ENCODE results near the gene SESN1. TPM values are rescaled to one million over a fixed set of nuclear protein-coding genes. Genes with fewer than 3 reads are reported as not detected.

Gene SESN1
- total RNA-seq, 6 donors from 2014 or later: 26.4 to 71.2 (median 31.3) TPM

GRCh38 chr6:108953681-108954080 lies 141.0 kb downstream of the SESN1 start:
- H3K4me1 ChIP-seq: peaks cover 2 to 14% (median 10%) of the 10 kb centered on the region in 4 donors
- no peak for ATAC-seq (ENCODE audit: low FRiP score in 2 of 2)
- no peak overlapping the region for H3K4me3 ChIP-seq
- no peak for DNase-seq
- no peaks in the 10 kb centered on the region for H3K36me3 ChIP-seq
- no peaks in the 10 kb centered on the region for H3K27me3 ChIP-seq
- TF ChIP-seq POLR2AphosphoS5 (IDR thresholded peaks at IDR 0.05) (no peak), CTCF (IDR thresholded peaks at IDR 0.05) (no peak), POLR2A (IDR thresholded peaks at IDR 0.05) (no peak), EP300 (IDR thresholded peaks at IDR 0.05) (no peak)
- H3K27ac ChIP-seq: no peak overlapping the region
- H3K9me3 ChIP-seq: no peaks in the 10 kb centered on the region

- DNase-seq: peak in 1 of 2 donors; percentile 82
- Histone ChIP-seq H3K4me1 (peaks cover 9 to 22% (median 17%) of the 10 kb centered on the region in 4 donors), H3K27me3 (no peaks in the 10 kb centered on the region), H3K27ac (no peak overlapping the region), H3K9me3 (no peaks in the 10 kb centered on the region), H3K4me3 (no peak overlapping the region), H3K36me3 (no peaks in the 10 kb centered on the region)
- TF ChIP-seq POLR2AphosphoS5 (IDR thresholded peaks at IDR 0.05) (no peak), CTCF (IDR thresholded peaks at IDR 0.05) (no peak), EP300 (IDR thresholded peaks at IDR 0.05) (no peak), POLR2A (IDR thresholded peaks at IDR 0.05) (no peak)
- 88 to 92% methylated on average over 22 to 27 of the region's 27 CpGs for WGBS, 2 donors
- peak in 1 of 2 donors; percentile 85 for ATAC-seq (ENCODE audit: low FRiP score in 2 of 2)
Measured at GRCh38 chr6:108952776-108953486, 141.7 kb downstream of the SESN1 start.

- no peaks in the 10 kb centered on the region for H3K36me3 ChIP-seq
- WGBS, 2 donors: 56 to 68% methylated on average over 16 of the region's 16 CpGs
- H3K27ac ChIP-seq: peak overlapping the region in 2 of 4 donors; percentile 4 to 21
- ATAC-seq (ENCODE audit: low FRiP score in 2 of 2): no peak
- DNase-seq: peak in 1 of 2 donors; percentile 56
- H3K4me3 ChIP-seq: no peak overlapping the region
- peaks cover 22 to 37% (median 30%) of the 10 kb centered on the region in 4 donors for H3K4me1 ChIP-seq
- H3K27me3 ChIP-seq: no peaks in the 10 kb centered on the region
- no peaks in the 10 kb centered on the region for H3K9me3 ChIP-seq
- TF ChIP-seq POLR2A (IDR thresholded peaks at IDR 0.05) (no peak), POLR2AphosphoS5 (IDR thresholded peaks at IDR 0.05) (no peak), EP300 (IDR thresholded peaks at IDR 0.05) (no peak), CTCF (IDR thresholded peaks at IDR 0.05) (no peak)
Measured at GRCh38 chr6:108951351-108951953, 143.2 kb downstream of the SESN1 start.

GRCh38 chr6:108948181-108948661 lies 146.4 kb downstream of the SESN1 start:
- Histone ChIP-seq H3K9me3 (no peaks in the 10 kb centered on the region), H3K27me3 (no peaks in the 10 kb centered on the region), H3K4me3 (no peak overlapping the region), H3K27ac (peak overlapping the region in 2 of 4 donors; percentile 48 to 84), H3K36me3 (no peaks in the 10 kb centered on the region), H3K4me1 (peaks cover 40 to 63% (median 52%) of the 10 kb centered on the region in 4 donors)
- DNase-seq: no peak
- WGBS, 2 donors: 37 to 41% methylated on average over 7 of the region's 7 CpGs
- TF ChIP-seq POLR2A (IDR thresholded peaks at IDR 0.05): no peak
- TF ChIP-seq POLR2AphosphoS5 (IDR thresholded peaks at IDR 0.05): no peak
- no peak for TF ChIP-seq CTCF (IDR thresholded peaks at IDR 0.05)
- no peak for TF ChIP-seq EP300 (IDR thresholded peaks at IDR 0.05)
- ATAC-seq (ENCODE audit: low FRiP score in 2 of 2): no peak

All from upper lobe of left lung (tissue), 6 donors.